IPS-18a (cell line): Measurements from ENCODE around the gene TEAD4.

Experiments used
- H3K27ac ChIP-seq: one replicate; pipeline ENCODE4 v1.5.1; 2013; ENCODE audit warnings: low read length
- H3K27me3 ChIP-seq: one replicate; pipeline ENCODE4 v1.6.1; 2013; ENCODE audit warnings: mild to moderate bottlenecking, low read length; ENCODE audit not compliant: control insufficient read depth, insufficient read depth
- H3K36me3 ChIP-seq: one replicate; pipeline ENCODE4 v1.6.1; 2013; ENCODE audit warnings: low read depth, low read length; ENCODE audit not compliant: control insufficient read depth
- H3K4me1 ChIP-seq: one replicate; pipeline ENCODE4 v1.6.1; 2013; ENCODE audit warnings: low read depth, low read length; ENCODE audit not compliant: control insufficient read depth
- H3K4me3 ChIP-seq: one replicate; pipeline ENCODE4 v1.5.1; 2013; ENCODE audit warnings: low read length
- H3K9ac ChIP-seq: one replicate; pipeline ENCODE4 v1.6.1; 2013; ENCODE audit warnings: mild to moderate bottlenecking, low read length, moderate library complexity
- H3K9me3 ChIP-seq: one replicate; pipeline ENCODE4 v1.6.1; 2013; ENCODE audit warnings: low read depth, low read length; ENCODE audit not compliant: control insufficient read depth

Gene TEAD4

GRCh38 chr12:3077572-3078081 is 118.4 kb downstream of the TEAD4 start:
- Histone ChIP-seq H3K36me3 (no peaks in the 10 kb centered on the region), H3K4me3 (peak overlapping the region; percentile 49), H3K27me3 (peaks cover 25% of the 10 kb centered on the region), H3K4me1 (peaks cover 5% of the 10 kb centered on the region), H3K9me3 (no peaks in the 10 kb centered on the region), H3K27ac (no peak overlapping the region), H3K9ac (no peak overlapping the region)

GRCh38 chr12:3078086-3078820 is 119.1 kb downstream of the TEAD4 start:
- H3K9ac ChIP-seq = no peak overlapping the region
- peaks cover 25% of the 10 kb centered on the region for H3K27me3 ChIP-seq
- peak overlapping the region; percentile 49 for H3K4me3 ChIP-seq
- H3K36me3 ChIP-seq = no peaks in the 10 kb centered on the region
- H3K4me1 ChIP-seq = peaks cover 5% of the 10 kb centered on the region
- H3K9me3 ChIP-seq = no peaks in the 10 kb centered on the region
- H3K27ac ChIP-seq = no peak overlapping the region

GRCh38 chr12:3081091-3081490 is 121.9 kb downstream of the TEAD4 start:
- H3K9ac ChIP-seq = no peak overlapping the region
- no peaks in the 10 kb centered on the region for H3K9me3 ChIP-seq
- no peak overlapping the region for H3K4me3 ChIP-seq
- peaks cover 31% of the 10 kb centered on the region for H3K4me1 ChIP-seq
- peaks cover 21% of the 10 kb centered on the region for H3K27me3 ChIP-seq
- no peak overlapping the region for H3K27ac ChIP-seq
- no peaks in the 10 kb centered on the region for H3K36me3 ChIP-seq

- Histone ChIP-seq H3K36me3 (no peaks in the 10 kb centered on the region), H3K27me3 (peaks cover 17% of the 10 kb centered on the region), H3K4me1 (peaks cover 31% of the 10 kb centered on the region)
Observed at GRCh38 chr12:3081886-3082285, 122.7 kb downstream of the TEAD4 start.

GRCh38 chr12:3083241-3083920 is 124.2 kb downstream of the TEAD4 start:
- Histone ChIP-seq H3K36me3 (no peaks in the 10 kb centered on the region), H3K9ac (no peak overlapping the region), H3K27me3 (peaks cover 8% of the 10 kb centered on the region), H3K4me3 (no peak overlapping the region), H3K4me1 (peaks cover 26% of the 10 kb centered on the region), H3K27ac (no peak overlapping the region), H3K9me3 (no peaks in the 10 kb centered on the region)

More at GRCh38 chr12:3081886-3082285, 122.7 kb downstream of the TEAD4 start:
- Histone ChIP-seq H3K4me3 (no peak overlapping the region), H3K9me3 (no peaks in the 10 kb centered on the region), H3K9ac (no peak overlapping the region), H3K27ac (no peak overlapping the region)

GRCh38 chr12:3083921-3084347 is 124.7 kb downstream of the TEAD4 start:
- H3K4me1 ChIP-seq = peaks cover 25% of the 10 kb centered on the region
- no peaks in the 10 kb centered on the region for H3K9me3 ChIP-seq
- no peak overlapping the region for H3K9ac ChIP-seq
- no peak overlapping the region for H3K27ac ChIP-seq
- H3K36me3 ChIP-seq = no peaks in the 10 kb centered on the region
- H3K27me3 ChIP-seq = peaks cover 5% of the 10 kb centered on the region
- H3K4me3 ChIP-seq = no peak overlapping the region

GRCh38 chr12:3084742-3085141 is 125.5 kb downstream of the TEAD4 start:
- Histone ChIP-seq H3K9ac (no peak overlapping the region), H3K27ac (no peak overlapping the region), H3K9me3 (no peaks in the 10 kb centered on the region), H3K27me3 (peaks cover 5% of the 10 kb centered on the region), H3K4me3 (no peak overlapping the region), H3K4me1 (peaks cover 25% of the 10 kb centered on the region), H3K36me3 (no peaks in the 10 kb centered on the region)

- H3K4me1 ChIP-seq = peaks cover 25% of the 10 kb centered on the region
- no peak overlapping the region for H3K27ac ChIP-seq
- no peak overlapping the region for H3K4me3 ChIP-seq
- H3K27me3 ChIP-seq = peaks cover 5% of the 10 kb centered on the region
- no peaks in the 10 kb centered on the region for H3K9me3 ChIP-seq
- H3K36me3 ChIP-seq = no peaks in the 10 kb centered on the region
- H3K9ac ChIP-seq = no peak overlapping the region
Observed at GRCh38 chr12:3085341-3086139, 126.3 kb downstream of the TEAD4 start.

- Histone ChIP-seq H3K9ac (no peak overlapping the region), H3K9me3 (no peaks in the 10 kb centered on the region), H3K4me3 (no peak overlapping the region), H3K27ac (no peak overlapping the region), H3K36me3 (no peaks in the 10 kb centered on the region), H3K4me1 (peaks cover 25% of the 10 kb centered on the region), H3K27me3 (peaks cover 5% of the 10 kb centered on the region)
Observed at GRCh38 chr12:3086211-3086610, 127.0 kb downstream of the TEAD4 start.

GRCh38 chr12:3086729-3087323 is 127.6 kb downstream of the TEAD4 start:
- Histone ChIP-seq H3K27ac (no peak overlapping the region), H3K9me3 (no peaks in the 10 kb centered on the region), H3K9ac (no peak overlapping the region), H3K4me1 (peaks cover 25% of the 10 kb centered on the region), H3K36me3 (no peaks in the 10 kb centered on the region), H3K27me3 (peaks cover 5% of the 10 kb centered on the region), H3K4me3 (no peak overlapping the region)
